H1 (cell line): ENCODE results near the gene CCDC192. TPM values are rescaled to one million over a fixed set of nuclear protein-coding genes. Genes with fewer than 3 reads are reported as not detected.

Source experiments
- CTCF ChIA-PET: fragments of 300-600 bp; sonication (Branson Sonifier 250); formaldehyde crosslinking; loops from one replicate; lab custom pipeline; 2021; ENCODE audit not compliant: partially characterized antibody; lab: Charles Lee
- POLR2A ChIA-PET: fragments of 300-600 bp; sonication (Branson Sonifier 250); formaldehyde crosslinking; loops from one replicate; lab custom pipeline; 2021; ENCODE audit warnings: inconsistent platforms; ENCODE audit not compliant: partially characterized antibody; lab: Charles Lee
- DNase-seq, 2 experiments: peaks; one replicate each; pipeline versions ENCODE4 v3.0.0 to v3.0.0-alpha.2; 2010 to 2022; ENCODE audit warnings: low spot score in 2 of 2, low read depth in 1 of 2, mixed read lengths in 1 of 2
- FAIRE-seq: peaks from 2 replicates; lab custom pipeline; 2011; peaks lifted over from hg19 to GRCh38; lab: Jason Lieb, UNC
- H2AFZ ChIP-seq: 2 replicates; pipeline ENCODE4 v1.8.1; 2012; ENCODE audit warnings: low read length, inconsistent platforms
- H2AK5ac ChIP-seq: 2 replicates; pipeline ENCODE4 v1.6.1; 2013; ENCODE audit warnings: low read depth, low read length
- H2BK120ac ChIP-seq: replicated peaks from 2 replicates; pipeline ENCODE3; 2013; ENCODE audit warnings: low read depth, low read length, inconsistent platforms
- H2BK12ac ChIP-seq: 2 replicates; pipeline ENCODE4 v1.6.1; 2013; ENCODE audit warnings: low read depth, low read length
- H2BK15ac ChIP-seq: 2 replicates; pipeline ENCODE4 v1.6.1; 2013; ENCODE audit warnings: low read length
- H2BK20ac ChIP-seq: 2 replicates; pipeline ENCODE4 v1.6.1; 2013; ENCODE audit warnings: low read length
- H2BK5ac ChIP-seq: 2 replicates; pipeline ENCODE4 v1.6.1; 2013; ENCODE audit warnings: low read depth, low read length
- H3K14ac ChIP-seq: 2 replicates; pipeline ENCODE4 v1.6.1; 2013; ENCODE audit warnings: inconsistent platforms; ENCODE audit not compliant: insufficient read length
- H3K18ac ChIP-seq: 2 replicates; pipeline ENCODE4 v1.6.1; 2013; ENCODE audit warnings: low read length; ENCODE audit errors: extremely low read depth
- H3K23ac ChIP-seq: 2 replicates; pipeline ENCODE4 v1.6.1; 2013; ENCODE audit warnings: inconsistent platforms; ENCODE audit not compliant: insufficient read length
- H3K23me2 ChIP-seq: 2 replicates; pipeline ENCODE4 v1.6.1; 2013; ENCODE audit warnings: low read depth, low read length
- H3K27ac ChIP-seq: 2 replicates; pipeline ENCODE4 v1.6.1; 2011; ENCODE audit warnings: low read depth, low read length, inconsistent platforms
- H3K27me3 ChIP-seq, 4 experiments: replicated peaks in 1 of 4; 1 replicate in 1 of 4; 2 replicates in 3 of 4; pipeline versions ENCODE4 v1.6.1 to v1.8.1; 2011 to 2013; ENCODE audit warnings: low read length in 3 of 4, mild to moderate bottlenecking in 3 of 4, inconsistent platforms in 2 of 4, mixed read lengths in 2 of 4, moderate library complexity in 1 of 4; ENCODE audit not compliant: control insufficient read depth in 3 of 4, insufficient read depth in 3 of 4; ENCODE audit errors: extremely low read depth in 1 of 4
- H3K36me3 ChIP-seq, 4 experiments: 2 replicates each; pipeline versions ENCODE4 v1.6.1 to v1.8.1; 2011 to 2013; ENCODE audit warnings: mild to moderate bottlenecking in 4 of 4, low read length in 3 of 4, moderate library complexity in 2 of 4, control low read depth in 1 of 4, inconsistent platforms in 1 of 4; ENCODE audit not compliant: insufficient read depth in 4 of 4, control insufficient read depth in 2 of 4
- H3K4ac ChIP-seq: replicated peaks from 2 replicates; pipeline ENCODE3; 2013; ENCODE audit warnings: low read length, low read depth, mixed read lengths, inconsistent platforms; ENCODE audit not compliant: insufficient read length
- H3K4me1 ChIP-seq, 4 experiments: replicated peaks in 1 of 4; 1 replicate in 1 of 4; 2 replicates in 3 of 4; pipeline versions ENCODE4 v1.6.1 to v1.8.1; 2011 to 2013; ENCODE audit warnings: low read length in 3 of 4, inconsistent platforms in 2 of 4, mixed read lengths in 1 of 4; ENCODE audit not compliant: insufficient read depth in 4 of 4, control insufficient read depth in 3 of 4
- H3K4me2 ChIP-seq, 2 experiments: 2 replicates each; pipeline versions ENCODE4 v1.6.1 to v1.8.1; 2011 to 2013; ENCODE audit warnings: low read depth in 2 of 2, low read length in 2 of 2, control low read depth in 1 of 2, inconsistent platforms in 1 of 2, mild to moderate bottlenecking in 1 of 2; ENCODE audit not compliant: insufficient read depth in 1 of 2
- H3K4me3 ChIP-seq, 4 experiments: fragments of 200-600, 300-600 bp in 1 of 4; sonication (generic), shearing (Covaris generic), sonication (Bioruptor Twin) in 1 of 4; 2 replicates each; pipeline versions ENCODE4 v1.5.1 to v1.8.1; 2011 to 2016; ENCODE audit warnings: low read length in 4 of 4, low read depth in 3 of 4, control low read depth in 2 of 4, inconsistent platforms in 2 of 4, mild to moderate bottlenecking in 2 of 4, mixed read lengths in 1 of 4, moderate library complexity in 1 of 4; ENCODE audit not compliant: insufficient read depth in 2 of 4; ENCODE audit errors: extremely low read depth in 1 of 4
- H3K56ac ChIP-seq: replicated peaks from 2 replicates; pipeline ENCODE3; 2013; ENCODE audit warnings: low read depth, mild to moderate bottlenecking, mixed read lengths, low read length, inconsistent platforms; ENCODE audit not compliant: insufficient read length
- H3K79me1 ChIP-seq: 2 replicates; pipeline ENCODE4 v1.6.1; 2013; ENCODE audit warnings: low read depth, low read length, control low read depth
- H3K79me2 ChIP-seq, 2 experiments: 2 replicates each; pipeline versions ENCODE4 v1.6.1 to v1.8.1; 2012 to 2013; ENCODE audit warnings: low read length in 2 of 2, mild to moderate bottlenecking in 2 of 2, inconsistent platforms in 1 of 2; ENCODE audit not compliant: insufficient read depth in 2 of 2, control insufficient read depth in 1 of 2
- H3K9ac ChIP-seq, 4 experiments: replicated peaks in 1 of 4; 1 replicate in 1 of 4; 2 replicates in 3 of 4; pipeline versions ENCODE4 v1.6.1 to v1.8.1; 2011 to 2013; ENCODE audit warnings: low read depth in 3 of 4, low read length in 3 of 4, control low read depth in 2 of 4, mild to moderate bottlenecking in 2 of 4, moderate library complexity in 2 of 4, inconsistent platforms in 1 of 4; ENCODE audit errors: extremely low read depth in 1 of 4
- H3K9me3 ChIP-seq, 2 experiments: 2 replicates each; pipeline versions ENCODE4 v1.6.1 to v1.8.1; 2012 to 2013; ENCODE audit warnings: mild to moderate bottlenecking in 2 of 2, moderate library complexity in 2 of 2, control low read depth in 1 of 2, inconsistent platforms in 1 of 2, low read depth in 1 of 2, low read length in 1 of 2, mixed read lengths in 1 of 2; ENCODE audit not compliant: insufficient read depth in 2 of 2
- H4K20me1 ChIP-seq, 2 experiments: replicated peaks in 1 of 2; 2 replicates each; pipeline versions ENCODE3 to v1.8.1; 2011 to 2013; ENCODE audit warnings: inconsistent platforms in 2 of 2, low read length in 2 of 2, mild to moderate bottlenecking in 1 of 2; ENCODE audit not compliant: insufficient read depth in 2 of 2, control insufficient read depth in 1 of 2
- H4K5ac ChIP-seq: 2 replicates; pipeline ENCODE4 v1.6.1; 2013; ENCODE audit warnings: low read length, low read depth, mixed read lengths, inconsistent platforms; ENCODE audit not compliant: insufficient read length
- H4K8ac ChIP-seq: 2 replicates; pipeline ENCODE4 v1.8.0; 2013; ENCODE audit warnings: mild to moderate bottlenecking, moderate library complexity, low read length, inconsistent platforms; ENCODE audit not compliant: insufficient read depth; ENCODE audit errors: extremely low read depth
- H4K91ac ChIP-seq: replicated peaks from 2 replicates; pipeline ENCODE3; 2013; ENCODE audit warnings: low read length, mixed read lengths, inconsistent platforms; ENCODE audit not compliant: insufficient read length
- CEBPB ChIP-seq: IDR thresholded peaks from 2 replicates; pipeline ENCODE4 v1.6.1; 2012; ENCODE audit warnings: low read depth, low read length
- CTCF ChIP-seq, 3 experiments: IDR thresholded peaks; 1 replicate in 2 of 3; 2 replicates in 1 of 3; pipeline versions ENCODE4 v1.5.1 to v1.6.1; 2011; ENCODE audit warnings: low read length in 3 of 3, mild to moderate bottlenecking in 3 of 3, inconsistent platforms in 2 of 3, low read depth in 1 of 3, moderate library complexity in 1 of 3; ENCODE audit not compliant: insufficient read depth in 1 of 3; ENCODE audit errors: control extremely low read depth in 1 of 3
- JUN ChIP-seq: IDR thresholded peaks from 2 replicates; pipeline ENCODE4 v1.6.1; 2011; ENCODE audit warnings: low read depth, mild to moderate bottlenecking, improper control_type of control experiment, low read length
- JUND ChIP-seq: IDR thresholded peaks from 2 replicates; pipeline ENCODE4 v1.6.1; 2011; ENCODE audit warnings: mild to moderate bottlenecking, improper control_type of control experiment, low read length
- MAFK ChIP-seq: IDR thresholded peaks from 2 replicates; pipeline ENCODE4 v1.6.1; 2012; ENCODE audit warnings: low read depth, mild to moderate bottlenecking, improper control_type of control experiment, low read length
- TEAD4 ChIP-seq: IDR thresholded peaks from 2 replicates; pipeline ENCODE4 v1.6.1; 2012; ENCODE audit warnings: low read depth, low read length, inconsistent platforms, mixed read lengths
- YY1 ChIP-seq: IDR thresholded peaks from 2 replicates; pipeline ENCODE4 v1.6.1; 2011; ENCODE audit warnings: low read depth, mild to moderate bottlenecking, low read length
- whole genome bisulfite sequencing, 2 experiments: shearing (Covaris generic) in 1 of 2; methylation state at CpG; one replicate each; pipeline versions ENCODE4 v1.1.6 to v1.1.7; 2013 to 2015; ENCODE audit warnings: low lambda C conversion rate in 2 of 2, mixed read lengths in 2 of 2, inconsistent platforms in 1 of 2, low coverage in 1 of 2, missing lambda C conversion rate in 1 of 2; ENCODE audit not compliant: insufficient replicate concordance in 2 of 2, insufficient coverage in 1 of 2, insufficient read length in 1 of 2; ENCODE audit errors: extremely low coverage in 1 of 2, missing lambda C conversion rate in 1 of 2; 5-methylcytosine and 5-hydroxymethylcytosine counted together
- polyA plus RNA-seq, 7 experiments: library from polyadenylated mRNA; depleted of rRNA in 3 of 7; stranded (reverse) in 5 of 7; unstranded in 2 of 7; fragments of >200 nt in 5 of 7; fragments of 200-250 nt in 2 of 7; gene quantifications; 1 replicate in 5 of 7; 2 replicates in 1 of 7; 4 replicates in 1 of 7; pipeline versions ENCODE4 v1.2.1 to v1.2.3, GENCODE V29; 2011 to 2013; ENCODE audit warnings: missing spikeins in 2 of 7, mixed read lengths in 2 of 7
- total RNA-seq: library from RNA; stranded (reverse); fragmentation: NEBNext Ultra II Directional; extraction: Animal tissue kit (Norgen Biotek cat#: 25700); gene quantifications from 2 replicates; pipeline ENCODE4 v1.2.1, GENCODE V29; 2021

CCDC192 gene
- total and polyA plus RNA-seq, 2 of the 8 experiments (the other 6 are each of a cell fraction or from before 2014, with no cell fraction given): 0.61 TPM; not detected in 1

DNA sequence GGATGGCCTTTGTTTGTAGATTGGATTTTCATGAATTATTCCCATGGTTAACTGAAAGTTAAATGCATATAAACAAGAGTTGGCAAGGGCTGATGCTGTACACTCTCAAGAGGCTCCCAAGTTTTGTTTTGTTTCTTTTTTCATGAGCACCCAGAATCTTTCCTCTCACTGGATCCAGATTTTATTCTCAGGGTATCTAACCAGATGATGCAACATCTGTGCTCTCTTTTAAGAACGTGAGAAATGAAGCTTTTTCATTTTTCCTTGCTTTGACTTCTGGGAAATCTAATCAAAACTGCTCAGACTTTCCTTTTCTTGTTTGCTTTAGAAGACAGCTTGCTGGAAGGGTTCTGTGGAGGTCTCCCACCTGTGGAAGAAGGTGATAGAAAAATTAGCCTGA is 237.7 kb downstream of the CCDC192 start:
- H3K27ac ChIP-seq: no peak overlapping the region
- FAIRE-seq: no peak

More for the DNA sequence above, 237.7 kb downstream of the CCDC192 start:
- Histone ChIP-seq H3K4me3 (no peak overlapping the region), H3K27me3 (peaks cover 18 to 29% (median 23%) of the 10 kb centered on the region in 4 experiments), H2AK5ac (no peak overlapping the region), H2BK20ac (no peak overlapping the region), H4K20me1 (peaks cover 0 to 2% of the 10 kb centered on the region in 2 experiments), H3K9me3 (no peaks in the 10 kb centered on the region), H3K4me1 (peaks cover 0 to 3% (median 0%) of the 10 kb centered on the region in 4 experiments; a peak in 2 of 7 replicates), H4K8ac (no peak overlapping the region), H2BK12ac (no peak overlapping the region), H2BK5ac (no peak overlapping the region), H2BK120ac (no peak overlapping the region), H4K5ac (no peak overlapping the region), H4K91ac (no peak overlapping the region), H3K36me3 (no peaks in the 10 kb centered on the region), H3K23me2 (no peaks in the 10 kb centered on the region), H3K18ac (no peak overlapping the region), H3K4me2 (no peak overlapping the region), H3K4ac (no peak overlapping the region), H3K56ac (no peak overlapping the region), H2AFZ (no peak overlapping the region), H3K14ac (no peak overlapping the region), H3K9ac (no peak overlapping the region), H3K79me2 (no peaks in the 10 kb centered on the region), H3K23ac (no peak overlapping the region), H2BK15ac (no peak overlapping the region), H3K79me1 (no peaks in the 10 kb centered on the region)
- DNase-seq: no peak
- POLR2A ChIA-PET: interaction anchor here (0.5 kb wide), 1 partner anchor 69 kb away, joined by 3 read pairs; no protein-coding TSS in a partner anchor
- TF ChIP-seq CEBPB: peak; percentile 30; the same call in 1 of the 2 replicates
- TF ChIP-seq CTCF (IDR thresholded peaks at IDR 0.05; ENCODE audit: control extremely low read depth in 1 of 3, insufficient read depth in 1 of 3, low read depth in 1 of 3, low read length in 3 of 3): no peak
- TF ChIP-seq JUND: no peak
- no peak for TF ChIP-seq MAFK
- no peak for TF ChIP-seq JUN
- no peak for TF ChIP-seq TEAD4
- no peak for TF ChIP-seq YY1
- 46% methylated on average over 1 of the region's 1 CpG; no CpG with 5 or more reads in 1 of the 2 experiments for WGBS, 2 experiments
- CTCF ChIA-PET: interaction anchor here (0.9 to 1.1 kb wide), 2 partner anchors 35 to 46 kb away, joined by 3 to 6 read pairs; no protein-coding TSS in a partner anchor
